Measurements from ENCODE around the gene CHFR. TPM values are rescaled to one million over a fixed set of nuclear protein-coding genes. Genes with fewer than 3 reads are reported as not detected.

The CHFR gene
- total RNA-seq, 2 experiments from 2014 or later = 75.1 to 85.6 TPM

- no peaks in the 10 kb centered on the region for H3K9me3 Mint-ChIP-seq
- peak overlapping the region; percentile 96 for H3K27ac Mint-ChIP-seq
- ChIA-PET CTCF (interaction anchor here (0.6 to 1.5 kb wide), 2 partner anchors 16 to 71 kb away, joined by 3 to 4 read pairs; no protein-coding TSS in a partner anchor), POLR2A (interaction anchor here (0.7 to 2.5 kb wide), 11 partner anchors 13 to 246 kb away, joined by 3 to 16 read pairs (median 6); partner anchors contain the start of genes ANKLE2, CHFR and ZNF140)
- TF ChIP-seq, protein P1, sequence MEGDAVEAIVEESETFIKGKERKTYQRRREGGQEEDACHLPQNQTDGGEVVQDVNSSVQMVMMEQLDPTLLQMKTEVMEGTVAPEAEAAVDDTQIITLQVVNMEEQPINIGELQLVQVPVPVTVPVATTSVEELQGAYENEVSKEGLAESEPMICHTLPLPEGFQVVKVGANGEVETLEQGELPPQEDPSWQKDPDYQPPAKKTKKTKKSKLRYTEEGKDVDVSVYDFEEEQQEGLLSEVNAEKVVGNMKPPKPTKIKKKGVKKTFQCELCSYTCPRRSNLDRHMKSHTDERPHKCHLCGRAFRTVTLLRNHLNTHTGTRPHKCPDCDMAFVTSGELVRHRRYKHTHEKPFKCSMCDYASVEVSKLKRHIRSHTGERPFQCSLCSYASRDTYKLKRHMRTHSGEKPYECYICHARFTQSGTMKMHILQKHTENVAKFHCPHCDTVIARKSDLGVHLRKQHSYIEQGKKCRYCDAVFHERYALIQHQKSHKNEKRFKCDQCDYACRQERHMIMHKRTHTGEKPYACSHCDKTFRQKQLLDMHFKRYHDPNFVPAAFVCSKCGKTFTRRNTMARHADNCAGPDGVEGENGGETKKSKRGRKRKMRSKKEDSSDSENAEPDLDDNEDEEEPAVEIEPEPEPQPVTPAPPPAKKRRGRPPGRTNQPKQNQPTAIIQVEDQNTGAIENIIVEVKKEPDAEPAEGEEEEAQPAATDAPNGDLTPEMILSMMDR (IDR thresholded peaks at IDR 0.05) = no peak
- no peaks in the 10 kb centered on the region for H3K27me3 ChIP-seq (ENCODE audit: control insufficient read depth in 1 of 2, insufficient read depth in 2 of 2, low read length in 2 of 2)
- intact Hi-C loops (cut with DNase I, micrococcal nuclease) = loop anchor here (2.0 to 5.0 kb wide), 3 partner anchors 33 to 71 kb away; no protein-coding TSS in a partner anchor
- peaks cover 25% of the 10 kb centered on the region for H3K36me3 Mint-ChIP-seq (ENCODE audit: low read depth)
- peaks cover 42% of the 10 kb centered on the region for H3K4me1 ChIP-seq (ENCODE audit: insufficient read depth, low read length)
- peak in 10 of 14 experiments; percentile 6 to 64 (median 26) for DNase-seq
- no peak overlapping the region for H3K4me3 ChIP-seq (ENCODE audit: low read length)
- H3K27me3 Mint-ChIP-seq = no peaks in the 10 kb centered on the region
- H3K9me3 ChIP-seq (ENCODE audit: control insufficient read depth in 1 of 2, insufficient read depth in 1 of 2, low read length in 2 of 2) = peaks cover 0 to 1% of the 10 kb centered on the region in 2 experiments
- peak; percentile 78 for ATAC-seq (ENCODE audit: poor library complexity)
- H3K4me3 Mint-ChIP-seq = peak overlapping the region; percentile 82
- H3K4me1 Mint-ChIP-seq (ENCODE audit: low read depth) = peaks cover 45% of the 10 kb centered on the region
- no peaks in the 10 kb centered on the region for H3K36me3 ChIP-seq (ENCODE audit: insufficient read depth, low read length)
- peak overlapping the region; percentile 25 to 38 for H3K27ac ChIP-seq (ENCODE audit: low read depth in 1 of 2, low read length in 2 of 2)
These were observed 53.2 kb downstream of the CHFR start for GRCh38 chr12:132834181-132834711.

DNA sequence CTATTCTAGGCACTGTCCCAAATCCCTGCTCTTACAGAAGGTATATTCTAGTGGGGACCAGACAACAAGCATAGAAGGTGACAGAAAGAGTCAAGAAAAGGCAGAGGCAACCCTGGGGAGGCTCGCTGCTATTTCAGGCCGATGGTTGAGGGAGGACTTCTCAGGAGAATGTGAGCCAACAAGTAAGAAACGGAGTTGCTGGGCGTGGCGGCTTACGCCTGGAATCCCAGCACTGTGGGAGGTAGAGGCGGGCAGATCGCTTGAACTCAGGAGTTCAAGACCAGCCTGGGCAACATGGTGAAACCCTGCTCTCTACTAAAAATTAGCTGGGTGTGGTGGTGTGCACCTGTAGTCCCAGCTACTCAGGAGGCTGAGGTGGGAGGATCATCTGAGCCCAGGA lies 54.1 kb downstream of the CHFR start:
- ATAC-seq (ENCODE audit: poor library complexity) = no peak
- intact Hi-C loops (cut with DNase I, micrococcal nuclease) = loop anchor here (5.0 kb wide), 2 partner anchors 34 to 39 kb away; no protein-coding TSS in a partner anchor
- TF ChIP-seq, protein P1 (IDR thresholded peaks at IDR 0.05) = no peak
- Mint-ChIP-seq H3K27me3 (no peaks in the 10 kb centered on the region), H3K9me3 (no peaks in the 10 kb centered on the region), H3K4me3 (peak overlapping the region; percentile 82), H3K4me1 (ENCODE audit: low read depth) (peaks cover 51% of the 10 kb centered on the region), H3K36me3 (ENCODE audit: low read depth) (peaks cover 24% of the 10 kb centered on the region), H3K27ac (peak overlapping the region; percentile 96)
- no peak overlapping the region for H3K4me3 ChIP-seq (ENCODE audit: low read length)
- no peaks in the 10 kb centered on the region for H3K36me3 ChIP-seq (ENCODE audit: insufficient read depth, low read length)
- H3K27me3 ChIP-seq (ENCODE audit: control insufficient read depth in 1 of 2, insufficient read depth in 2 of 2, low read length in 2 of 2) = no peaks in the 10 kb centered on the region
- ChIA-PET POLR2A (interaction anchor here (0.8 to 2.5 kb wide), 6 partner anchors 34 to 76 kb away, joined by 4 to 16 read pairs (median 7); partner anchors contain the start of genes ANKLE2 and CHFR), CTCF (no interaction called here)
- H3K4me1 ChIP-seq (ENCODE audit: insufficient read depth, low read length) = peaks cover 44% of the 10 kb centered on the region
- H3K9me3 ChIP-seq (ENCODE audit: control insufficient read depth in 1 of 2, insufficient read depth in 1 of 2, low read length in 2 of 2) = peaks cover 0 to 4% of the 10 kb centered on the region in 2 experiments
- H3K27ac ChIP-seq (ENCODE audit: low read depth in 1 of 2, low read length in 2 of 2) = peak overlapping the region in 1 of 2 donors; percentile 25
- no peak for DNase-seq

GRCh38 chr12:132831771-132832170 lies 55.6 kb downstream of the CHFR start:
- H3K9me3 Mint-ChIP-seq = no peaks in the 10 kb centered on the region
- H3K9me3 ChIP-seq (ENCODE audit: control insufficient read depth in 1 of 2, insufficient read depth in 1 of 2, low read length in 2 of 2) = peaks cover 0 to 4% of the 10 kb centered on the region in 2 experiments
- H3K27me3 ChIP-seq (ENCODE audit: control insufficient read depth in 1 of 2, insufficient read depth in 2 of 2, low read length in 2 of 2) = no peaks in the 10 kb centered on the region
- H3K36me3 ChIP-seq (ENCODE audit: insufficient read depth, low read length) = peaks cover 6% of the 10 kb centered on the region
- ATAC-seq (ENCODE audit: poor library complexity) (no peak), DNase-seq (no peak)
- no peak overlapping the region for H3K4me3 Mint-ChIP-seq
- ChIA-PET POLR2A (no interaction called here), CTCF (interaction anchor here (1.8 kb wide), 1 partner anchor 73 kb away, joined by 7 read pairs; no protein-coding TSS in a partner anchor)
- H3K27ac Mint-ChIP-seq = no peak overlapping the region
- H3K27ac ChIP-seq (ENCODE audit: low read depth in 1 of 2, low read length in 2 of 2) = no peak overlapping the region
- intact Hi-C loops (cut with DNase I, micrococcal nuclease) = loop anchor here (5.0 kb wide), 2 partner anchors 36 to 41 kb away; no protein-coding TSS in a partner anchor
- H3K4me3 ChIP-seq (ENCODE audit: low read length) = no peak overlapping the region
- H3K36me3 Mint-ChIP-seq (ENCODE audit: low read depth) = peaks cover 36% of the 10 kb centered on the region
- peaks cover 57% of the 10 kb centered on the region for H3K4me1 Mint-ChIP-seq (ENCODE audit: low read depth)
- TF ChIP-seq, protein P1 (IDR thresholded peaks at IDR 0.05) = no peak
- H3K27me3 Mint-ChIP-seq = no peaks in the 10 kb centered on the region
- peaks cover 54% of the 10 kb centered on the region for H3K4me1 ChIP-seq (ENCODE audit: insufficient read depth, low read length)
